Fibroblast of lung (primary cell): ENCODE data around the gene TUBB1. TPM values are rescaled to one million over a fixed set of nuclear protein-coding genes. Genes with fewer than 3 reads are reported as not detected.

ENCODE experiments used
- DNase-seq, 2 donors: peaks; one replicate each; pipeline versions ENCODE4 v3.0.0 to v3.0.0-alpha.2; 2010; ENCODE audit warnings: low read depth in 2 of 2
- H2AFZ ChIP-seq: 2 replicates; pipeline ENCODE4 v1.5.1; 2012; ENCODE audit warnings: low read length, control low read depth, inconsistent platforms
- H3K27ac ChIP-seq: 2 replicates; pipeline ENCODE4 v1.5.1; 2011; ENCODE audit warnings: low read length, control low read depth; ENCODE audit not compliant: insufficient read depth
- H3K27me3 ChIP-seq: 2 replicates; pipeline ENCODE4 v1.5.1; 2011; ENCODE audit warnings: mild to moderate bottlenecking, low read length; ENCODE audit not compliant: control insufficient read depth, insufficient read depth
- H3K36me3 ChIP-seq: 2 replicates; pipeline ENCODE4 v1.5.1; 2011; ENCODE audit warnings: low read length; ENCODE audit not compliant: control insufficient read depth, insufficient read depth
- H3K4me1 ChIP-seq: 2 replicates; pipeline ENCODE4 v1.5.1; 2011; ENCODE audit warnings: low read length; ENCODE audit not compliant: control insufficient read depth, insufficient read depth; ENCODE audit errors: extremely low read depth
- H3K4me2 ChIP-seq: 2 replicates; pipeline ENCODE4 v1.5.1; 2011; ENCODE audit warnings: low read length, control low read depth; ENCODE audit not compliant: insufficient read depth; ENCODE audit errors: extremely low read depth
- H3K4me3 ChIP-seq, 4 experiments: fragments of 200-600 bp in 1 of 4; sonication (generic) in 1 of 4; replicated peaks in 1 of 4; 2 replicates each; pipeline ENCODE4 v1.5.1; 2011 to 2016; ENCODE audit warnings: low read length in 4 of 4, low read depth in 3 of 4, mild to moderate bottlenecking in 3 of 4, control low read depth in 2 of 4, inconsistent platforms in 1 of 4, mixed read lengths in 1 of 4; ENCODE audit not compliant: insufficient read depth in 1 of 4; ENCODE audit errors: control extremely low read depth in 1 of 4
- H3K79me2 ChIP-seq: 2 replicates; pipeline ENCODE4 v1.5.1; 2012; ENCODE audit warnings: mild to moderate bottlenecking, low read length, inconsistent platforms; ENCODE audit not compliant: control insufficient read depth, insufficient read depth
- H3K9ac ChIP-seq: 2 replicates; pipeline ENCODE4 v1.5.1; 2011; ENCODE audit warnings: mild to moderate bottlenecking, low read length, control low read depth; ENCODE audit not compliant: insufficient read depth
- H3K9me3 ChIP-seq: 2 replicates; pipeline ENCODE4 v1.5.1; 2012; ENCODE audit warnings: low read depth, low read length; ENCODE audit not compliant: control insufficient read depth, insufficient read depth
- H4K20me1 ChIP-seq: 2 replicates; pipeline ENCODE4 v1.5.1; 2011; ENCODE audit warnings: low read length; ENCODE audit not compliant: control insufficient read depth, insufficient read depth; ENCODE audit errors: extremely low read depth
- CTCF ChIP-seq, 2 donors: IDR thresholded peaks in 1 of 2; conservative IDR thresholded peaks in 1 of 2; 1 replicate in 1 of 2; 2 replicates in 1 of 2; pipeline ENCODE4 v1.5.1; 2011 to 2012; ENCODE audit warnings: low read length in 2 of 2, control low read depth in 1 of 2, inconsistent platforms in 1 of 2, low read depth in 1 of 2, mild to moderate bottlenecking in 1 of 2
- EZH2 ChIP-seq: IDR thresholded peaks from 2 replicates; pipeline ENCODE4 v1.5.1; 2012; ENCODE audit warnings: low read length, control low read depth, mild to moderate bottlenecking; ENCODE audit errors: missing control alignments
- polyA plus RNA-seq, 2 donors: library from polyadenylated mRNA; depleted of rRNA in 1 of 2; stranded (reverse) in 1 of 2; unstranded in 1 of 2; fragments of >200 nt; gene quantifications; 2 replicates each; pipeline ENCODE4 v1.2.1, GENCODE V29; 2011 to 2012; ENCODE audit warnings: missing spikeins in 1 of 2
- total RNA-seq: library from RNA; depleted of rRNA; stranded (reverse); fragments of >200 nt; gene quantifications from 2 replicates; pipeline ENCODE4 v1.2.1, GENCODE V29; 2014

The TUBB1 gene
- total and polyA plus RNA-seq, 2 donors (not counting 1 experiment from before 2014, with no cell fraction given) = under 0.01 TPM; not detected in 1

GRCh38 chr20:59013031-59013951 lies 5.9 kb upstream of the TUBB1 start:
- Histone ChIP-seq H3K79me2 (no peaks in the 10 kb centered on the region), H3K27ac (no peak overlapping the region), H2AFZ (no peak overlapping the region), H3K4me2 (no peak overlapping the region), H3K9me3 (no peaks in the 10 kb centered on the region), H3K27me3 (no peaks in the 10 kb centered on the region), H3K9ac (no peak overlapping the region), H3K4me3 (no peak overlapping the region), H4K20me1 (no peaks in the 10 kb centered on the region), H3K36me3 (no peaks in the 10 kb centered on the region), H3K4me1 (peaks cover 11% of the 10 kb centered on the region)
- TF ChIP-seq CTCF (conservative IDR thresholded peaks at IDR 0.05 in 1 of 2, IDR thresholded peaks at IDR 0.05 in 1 of 2; ENCODE audit: low read depth in 1 of 2, low read length in 2 of 2) (no peak), EZH2 (no peak)
- DNase-seq = no peak

DNA sequence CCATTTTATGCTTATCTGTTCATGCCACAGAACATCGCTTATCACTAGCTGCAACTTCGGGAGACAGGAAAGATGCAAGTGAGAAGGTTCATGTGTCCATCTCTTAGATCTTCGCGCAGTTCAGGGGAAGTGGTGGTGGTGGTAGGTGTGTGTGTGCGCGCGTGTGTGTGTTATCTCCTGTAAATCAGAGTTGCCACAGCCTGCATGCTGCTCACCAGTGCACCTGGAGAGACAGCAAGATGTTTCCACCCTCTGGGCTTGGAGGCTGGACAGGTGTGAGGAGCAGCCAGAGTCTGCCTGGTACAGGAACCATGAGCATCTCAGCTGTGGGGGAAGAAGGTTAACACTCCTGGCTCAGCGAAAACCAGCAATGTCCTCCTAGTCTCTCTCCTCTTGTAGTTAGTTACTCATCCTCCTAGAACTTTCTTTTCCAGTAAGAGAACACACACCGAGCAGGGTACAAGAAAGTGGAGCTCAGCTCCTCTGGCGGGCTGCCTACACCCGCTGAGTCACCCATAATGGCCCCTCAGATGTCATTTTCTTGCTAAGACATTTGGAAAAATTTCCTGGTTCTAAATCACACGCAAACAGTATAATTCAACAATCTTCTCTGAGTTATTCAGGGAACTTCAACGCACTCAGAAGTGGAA lies 5.1 kb upstream of the TUBB1 start:
- no peak overlapping the region for H3K4me2 ChIP-seq
- no peaks in the 10 kb centered on the region for H3K9me3 ChIP-seq
- DNase-seq = peak; percentile 72 to 78
- H2AFZ ChIP-seq = no peak overlapping the region
- H3K79me2 ChIP-seq = no peaks in the 10 kb centered on the region
- TF ChIP-seq CTCF (conservative IDR thresholded peaks at IDR 0.05 in 1 of 2, IDR thresholded peaks at IDR 0.05 in 1 of 2; ENCODE audit: low read depth in 1 of 2, low read length in 2 of 2) (no peak), EZH2 (no peak)
- H3K4me1 ChIP-seq = peaks cover 11% of the 10 kb centered on the region
- H3K27me3 ChIP-seq = no peaks in the 10 kb centered on the region
- H3K4me3 ChIP-seq = no peak overlapping the region
- no peak overlapping the region for H3K27ac ChIP-seq
- no peaks in the 10 kb centered on the region for H4K20me1 ChIP-seq
- H3K36me3 ChIP-seq = no peaks in the 10 kb centered on the region
- no peak overlapping the region for H3K9ac ChIP-seq

DNA sequence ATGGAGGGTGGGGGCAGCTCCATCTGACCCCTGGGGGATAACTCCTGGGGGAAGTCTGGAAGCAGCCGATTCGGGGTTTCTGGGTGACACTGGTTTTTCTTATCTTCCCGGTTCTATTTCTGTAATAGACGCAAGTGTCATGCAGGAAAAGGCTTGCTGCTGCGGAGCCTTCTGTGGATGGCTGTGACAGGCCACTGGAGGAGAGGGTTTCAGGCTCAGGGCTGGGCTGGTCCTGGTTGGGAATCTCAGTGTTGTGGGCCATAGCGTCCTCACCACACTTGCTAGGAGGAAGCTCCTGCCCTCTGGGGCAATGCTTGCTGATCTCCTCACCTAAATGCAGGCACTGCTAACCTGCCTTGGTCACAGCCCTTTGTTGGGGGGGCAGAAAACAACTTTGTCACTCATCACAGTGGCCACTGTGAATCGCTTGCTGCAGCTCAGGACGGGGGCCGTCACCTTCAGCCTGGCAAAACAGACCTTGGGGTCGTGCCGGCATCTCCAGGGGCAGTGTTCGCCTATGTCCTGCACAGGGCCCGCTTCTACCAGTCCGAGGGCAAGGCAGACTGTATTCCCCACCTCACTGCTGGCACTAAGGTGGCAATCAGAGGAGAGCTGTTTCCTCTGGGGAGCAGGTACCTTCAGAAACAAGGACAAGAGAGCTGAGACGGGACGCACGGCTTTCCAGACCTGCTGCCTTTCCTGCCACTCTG lies 4.4 kb upstream of the TUBB1 start:
- Histone ChIP-seq H3K9ac (no peak overlapping the region), H3K4me3 (no peak overlapping the region), H3K36me3 (no peaks in the 10 kb centered on the region), H3K27me3 (no peaks in the 10 kb centered on the region), H3K79me2 (no peaks in the 10 kb centered on the region), H2AFZ (no peak overlapping the region), H3K4me1 (peaks cover 11% of the 10 kb centered on the region), H3K27ac (no peak overlapping the region), H3K9me3 (no peaks in the 10 kb centered on the region), H3K4me2 (no peak overlapping the region), H4K20me1 (no peaks in the 10 kb centered on the region)
- DNase-seq = no peak
- TF ChIP-seq EZH2 = no peak
- no peak for TF ChIP-seq CTCF (conservative IDR thresholded peaks at IDR 0.05 in 1 of 2, IDR thresholded peaks at IDR 0.05 in 1 of 2; ENCODE audit: low read depth in 1 of 2, low read length in 2 of 2)
